Calu3 (cell line): ENCODE results near the gene FERMT3. TPM values are rescaled to one million over a fixed set of nuclear protein-coding genes. Genes with fewer than 3 reads are reported as not detected.

Experiments
- BruUV-seq: library from RNA; stranded (reverse); fragments of 400-500 nt; replicated peaks from 2 replicates; lab custom pipeline; 2021; lab: Mats Ljungman, UMichigan
- CTCF ChIA-PET: fragments of 300-600 bp; sonication (Branson Sonifier 250); formaldehyde crosslinking; loops from one replicate; lab custom pipeline; 2022; ENCODE audit warnings: antibody characterized with exemption; lab: Charles Lee
- DNase-seq: peaks from one replicate; pipeline ENCODE4 v3.0.0; 2022
- H3K27ac Mint-ChIP-seq: one replicate; pipeline ENCODE4 v1.8.0; 2022; ENCODE audit warnings: mixed read lengths; ENCODE audit not compliant: unreplicated experiment
- H3K27me3 Mint-ChIP-seq: one replicate; pipeline ENCODE4 v1.8.0; 2022; ENCODE audit warnings: mixed read lengths; ENCODE audit not compliant: unreplicated experiment
- H3K36me3 Mint-ChIP-seq: one replicate; pipeline ENCODE4 v1.8.0; 2022; ENCODE audit warnings: mild to moderate bottlenecking, moderate library complexity, mixed read lengths; ENCODE audit not compliant: insufficient read depth, unreplicated experiment
- H3K4me1 Mint-ChIP-seq: one replicate; pipeline ENCODE4 v1.8.0; 2022; ENCODE audit warnings: mild to moderate bottlenecking, low read depth, mixed read lengths; ENCODE audit not compliant: unreplicated experiment
- H3K4me3 Mint-ChIP-seq: one replicate; pipeline ENCODE4 v1.8.0; 2022; ENCODE audit warnings: mild to moderate bottlenecking, low read depth, moderate library complexity, mixed read lengths; ENCODE audit not compliant: unreplicated experiment
- H3K9me3 Mint-ChIP-seq: one replicate; pipeline ENCODE4 v1.8.0; 2022; ENCODE audit warnings: low read depth, mixed read lengths; ENCODE audit not compliant: unreplicated experiment
- CTCF ChIP-seq: fragments of 200-600 bp; IDR thresholded peaks from one replicate; pipeline ENCODE4 v1.8.0; 2022; ENCODE audit warnings: antibody characterized with exemption; ENCODE audit not compliant: unreplicated experiment
- intact Hi-C: fragments of 100-400 bp; cut with micrococcal nuclease; formaldehyde crosslinking; loops from one replicate; pipeline ENCODE4 v1.10.0; 2022; ENCODE audit not compliant: unreplicated experiment
- total RNA-seq: library from RNA; stranded (reverse); gene quantifications from 2 replicates; pipeline ENCODE4 v1.2.3, GENCODE V29; 2022

Gene FERMT3
- total RNA-seq, 1 experiment from 2014 or later: 16.6 TPM

DNA sequence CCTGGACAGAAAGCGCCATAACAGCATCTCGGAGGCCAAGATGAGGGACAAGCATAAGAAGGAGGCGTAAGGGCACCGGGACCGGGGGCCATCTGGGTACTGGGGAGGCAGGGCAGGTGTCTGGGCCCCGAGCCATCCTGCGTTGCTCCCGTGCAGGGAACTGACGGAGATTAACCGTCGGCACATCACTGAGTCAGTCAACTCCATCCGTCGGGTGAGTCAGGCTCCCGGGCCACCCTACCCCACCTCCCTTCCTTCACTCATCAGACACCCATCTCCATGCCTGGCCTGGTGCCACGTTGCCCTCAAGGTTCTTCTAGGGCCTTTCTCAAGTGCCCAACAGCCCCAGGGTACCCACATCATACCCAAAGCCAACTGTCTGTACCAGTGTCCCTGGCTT lies 59.8 kb downstream of the FERMT3 start:
- Mint-ChIP-seq H3K27ac (no peak overlapping the region), H3K4me3 (no peak overlapping the region), H3K4me1 (peaks cover 18% of the 10 kb centered on the region), H3K27me3 (no peaks in the 10 kb centered on the region), H3K36me3 (peaks cover 59% of the 10 kb centered on the region), H3K9me3 (no peaks in the 10 kb centered on the region)
- TF ChIP-seq CTCF: no peak
- DNase-seq: no peak
- CTCF ChIA-PET: no interaction called here
- no TSS peak for BruUV-seq
- intact Hi-C loops: no loop called here

GRCh38 chr11:64267207-64267945 lies 60.9 kb downstream of the FERMT3 start:
- CTCF ChIA-PET: interaction anchor here (0.7 kb wide), 1 partner anchor 17 kb away, joined by 8 read pairs; no protein-coding TSS in a partner anchor
- Mint-ChIP-seq H3K4me1 (peaks cover 18% of the 10 kb centered on the region), H3K4me3 (no peak overlapping the region)

DNA sequence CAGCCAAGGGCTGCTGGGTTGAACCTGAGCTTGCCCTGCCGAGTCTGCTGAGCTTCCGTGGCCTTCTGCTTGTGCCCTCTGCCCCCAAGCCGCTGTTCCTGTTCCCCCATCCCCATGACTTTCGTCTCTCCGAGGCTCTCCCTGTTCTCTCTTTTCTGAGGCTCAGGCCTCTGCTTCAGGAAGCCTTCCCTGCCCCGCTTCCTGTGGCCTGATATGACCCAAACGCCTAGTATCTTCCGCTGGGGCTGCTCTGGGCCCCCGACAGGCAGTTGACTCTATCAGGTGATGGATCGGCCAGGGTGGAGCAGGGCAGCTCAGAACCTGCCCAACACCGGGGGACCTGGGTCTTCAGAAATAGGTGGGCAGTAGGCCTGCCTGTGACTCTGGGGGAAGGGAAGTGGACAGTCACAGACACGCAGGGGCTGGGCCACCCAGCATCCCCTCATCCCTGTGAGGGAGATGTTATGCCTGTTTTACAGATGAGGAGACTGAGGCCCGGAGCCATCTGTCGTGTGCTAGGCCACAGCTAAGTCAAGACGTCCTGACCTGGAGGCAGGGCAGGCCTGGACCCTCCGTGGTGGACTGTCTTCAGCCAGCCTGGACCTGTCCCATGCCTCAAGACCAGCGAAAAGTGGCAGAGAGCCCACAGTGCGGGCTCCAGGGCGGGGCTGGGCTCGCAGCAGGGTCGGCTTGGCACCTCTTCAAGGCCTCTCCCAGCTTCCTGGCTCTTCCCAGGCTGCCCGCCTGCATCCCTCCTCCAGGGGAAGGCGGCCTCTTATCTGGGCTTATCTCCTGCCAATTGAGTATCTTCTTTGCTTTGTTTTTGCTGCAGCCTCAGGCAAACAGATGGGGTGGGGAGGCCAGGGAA lies 61.7 kb downstream of the FERMT3 start:
- Mint-ChIP-seq H3K36me3 (peaks cover 58% of the 10 kb centered on the region), H3K4me1 (peaks cover 18% of the 10 kb centered on the region), H3K27ac (peak overlapping the region; percentile 97), H3K27me3 (no peaks in the 10 kb centered on the region), H3K9me3 (no peaks in the 10 kb centered on the region), H3K4me3 (peak overlapping the region; percentile 94)
- TF ChIP-seq CTCF: no peak
- no TSS peak for BruUV-seq
- CTCF ChIA-PET: interaction anchor here (0.5 to 1.4 kb wide), 6 partner anchors 8 to 87 kb away, joined by 3 to 8 read pairs (median 4); partner anchors contain the start of gene FKBP2
- no peak for DNase-seq
- intact Hi-C loops: no loop called here

More at GRCh38 chr11:64267207-64267945, 60.9 kb downstream of the FERMT3 start:
- Mint-ChIP-seq H3K9me3 (no peaks in the 10 kb centered on the region), H3K36me3 (peaks cover 61% of the 10 kb centered on the region), H3K27ac (no peak overlapping the region), H3K27me3 (no peaks in the 10 kb centered on the region)
- intact Hi-C loops: no loop called here
- no peak for TF ChIP-seq CTCF
- DNase-seq: no peak
- no TSS peak for BruUV-seq

GRCh38 chr11:64268893-64269539 lies 62.5 kb downstream of the FERMT3 start:
- no peaks in the 10 kb centered on the region for H3K9me3 Mint-ChIP-seq
- no peak for TF ChIP-seq CTCF
- intact Hi-C loops: no loop called here
- CTCF ChIA-PET: interaction anchor here (0.5 to 1.4 kb wide), 6 partner anchors 9 to 86 kb away, joined by 3 to 7 read pairs (median 4); partner anchors contain the start of genes ESRRA and FKBP2
- peak overlapping the region; percentile 97 for H3K27ac Mint-ChIP-seq
- H3K4me3 Mint-ChIP-seq: peak overlapping the region; percentile 94
- H3K36me3 Mint-ChIP-seq: peaks cover 60% of the 10 kb centered on the region
- no peaks in the 10 kb centered on the region for H3K27me3 Mint-ChIP-seq
- DNase-seq: peak; percentile 56
- no TSS peak for BruUV-seq
- peaks cover 18% of the 10 kb centered on the region for H3K4me1 Mint-ChIP-seq
